Activated naive CD4-positive, alpha-beta T cell (primary cell): Measurements from ENCODE around the gene SMURF1.
"Not testable (repeated sequence)": the region's sequence is repeated elsewhere in the genome, so short reads cannot be mapped to it uniquely, and the experiment has no call there.

Experiments used
- DNase-seq, 4 experiments: peaks; one replicate each; lab custom pipeline; 2025; lab: John Stamatoyannopoulos, UW

SMURF1 gene

DNA sequence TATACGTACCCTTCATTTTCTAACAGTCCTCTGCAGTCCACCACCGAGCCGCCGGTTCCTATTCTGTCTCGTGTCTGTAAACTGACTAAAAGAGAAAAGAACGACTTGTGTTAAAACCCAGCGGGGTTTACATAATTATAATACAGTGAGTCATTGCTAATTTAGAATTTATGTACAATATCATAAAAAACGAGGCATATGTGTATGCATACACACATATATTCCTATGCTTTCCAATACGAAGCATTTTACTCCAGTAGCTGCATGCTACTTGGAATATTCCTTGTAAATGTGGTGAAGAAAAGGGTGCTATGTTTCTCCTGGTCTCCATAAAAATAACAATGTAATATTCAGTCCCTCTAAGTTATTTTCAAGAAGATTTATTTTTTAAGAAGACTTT is 89.1 kb downstream of the SMURF1 start:
- DNase-seq = no peak

DNA sequence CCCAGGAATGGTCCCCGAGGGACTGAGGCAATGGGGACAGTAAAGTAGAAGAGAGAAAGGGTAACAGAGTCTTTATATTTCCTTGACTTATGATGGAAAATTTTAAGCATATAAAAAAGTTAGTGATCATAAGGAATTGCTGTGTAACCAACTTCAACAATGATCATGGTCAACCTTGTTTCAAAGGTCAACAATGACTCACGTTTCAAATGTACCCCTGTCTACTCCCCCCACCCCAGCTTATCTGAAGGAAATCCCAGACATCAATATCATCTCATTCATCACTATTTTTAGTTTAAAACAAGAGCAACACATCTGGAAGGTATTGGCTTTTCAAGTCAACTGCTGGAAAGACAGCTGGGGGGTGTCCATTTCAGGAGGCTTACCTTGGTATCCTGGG is 92.9 kb downstream of the SMURF1 start:
- DNase-seq = no peak

DNA sequence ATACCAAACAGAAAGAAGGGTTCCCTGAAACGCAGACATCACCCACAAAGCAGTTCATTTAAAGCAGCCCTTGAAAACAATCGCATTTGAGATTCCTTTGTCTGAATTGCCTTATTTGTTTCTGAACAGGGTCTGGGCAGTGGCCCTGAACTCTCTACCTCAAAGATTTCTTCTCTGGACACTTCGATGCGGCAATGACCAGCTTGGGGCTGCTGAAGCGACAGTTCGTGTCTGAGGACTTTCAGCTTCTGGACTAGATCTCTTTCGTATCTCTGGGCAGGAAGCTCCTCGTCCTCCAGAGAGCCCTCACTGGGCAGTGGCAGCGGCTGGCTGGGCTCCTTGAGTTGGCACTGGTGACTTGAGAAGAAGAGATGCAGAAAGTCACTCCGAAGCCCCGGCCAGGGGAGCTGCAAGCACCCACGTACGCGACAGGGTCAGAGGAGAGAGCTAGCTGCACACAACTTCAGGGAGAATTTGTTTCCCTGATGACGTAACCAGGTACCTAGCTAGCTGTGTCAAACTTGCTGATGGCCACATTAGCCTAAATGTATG is 96.3 kb downstream of the SMURF1 start:
- no peak for DNase-seq

DNA sequence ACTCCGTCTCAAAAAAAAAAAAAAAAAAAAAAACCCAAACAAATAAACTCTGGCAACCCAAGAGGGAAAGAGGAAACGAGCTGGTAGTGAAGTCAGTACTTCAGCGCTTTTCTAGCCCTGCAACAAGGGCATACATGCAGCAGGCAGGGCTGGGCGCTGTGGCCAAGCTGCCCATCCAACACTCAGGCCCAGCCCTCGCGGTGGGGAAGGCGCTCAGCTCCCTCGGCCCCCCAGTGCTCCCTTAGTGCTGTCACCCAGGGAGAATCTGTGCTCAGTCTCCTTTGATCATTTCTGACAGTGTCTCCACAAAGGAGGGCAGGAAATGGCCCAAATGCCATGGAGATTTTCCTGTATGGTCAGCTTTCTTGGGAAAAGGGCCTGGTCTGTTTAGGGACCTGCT is 97.2 kb downstream of the SMURF1 start:
- DNase-seq = no peak

DNA sequence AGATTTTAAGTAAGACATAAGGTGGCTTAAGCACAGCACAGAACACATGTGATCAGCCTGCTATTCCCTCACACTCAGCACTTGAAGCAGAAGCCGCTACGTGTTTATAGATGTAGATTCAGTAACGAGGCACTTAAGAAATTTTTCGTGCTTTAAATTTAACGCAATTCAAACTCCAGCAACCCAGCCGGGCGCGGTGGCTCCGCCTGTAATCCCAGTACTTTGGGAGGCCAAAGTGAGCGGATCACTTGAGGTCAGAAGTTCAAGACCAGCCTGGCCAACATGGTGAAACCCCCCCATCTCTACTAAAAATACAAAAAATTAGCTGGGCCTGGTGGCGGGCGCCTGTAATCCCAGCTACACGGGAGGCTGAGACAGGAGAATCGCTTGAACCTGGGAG is 97.6 kb downstream of the SMURF1 start:
- DNase-seq = not testable (repeated sequence)

DNA sequence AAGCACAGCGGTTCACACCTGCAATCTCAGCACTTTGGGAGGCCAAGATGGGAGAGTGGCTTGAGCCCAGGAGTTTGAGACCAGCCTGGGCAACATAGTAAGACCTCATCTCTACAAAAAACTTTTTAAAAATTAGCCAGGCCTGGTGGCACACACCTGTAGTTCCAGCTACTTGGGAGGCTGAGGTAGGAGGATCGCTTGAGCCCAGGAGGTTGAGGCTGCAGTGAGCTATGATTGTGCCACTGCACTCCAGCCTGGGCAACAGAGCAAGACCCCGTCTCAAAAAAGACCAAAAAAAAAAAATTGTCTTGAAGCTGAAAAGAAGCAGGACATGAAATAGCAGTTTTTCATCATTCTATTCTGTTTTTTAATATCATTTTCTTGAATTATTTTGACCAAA is 99.0 kb downstream of the SMURF1 start:
- DNase-seq = not testable (repeated sequence)

DNA sequence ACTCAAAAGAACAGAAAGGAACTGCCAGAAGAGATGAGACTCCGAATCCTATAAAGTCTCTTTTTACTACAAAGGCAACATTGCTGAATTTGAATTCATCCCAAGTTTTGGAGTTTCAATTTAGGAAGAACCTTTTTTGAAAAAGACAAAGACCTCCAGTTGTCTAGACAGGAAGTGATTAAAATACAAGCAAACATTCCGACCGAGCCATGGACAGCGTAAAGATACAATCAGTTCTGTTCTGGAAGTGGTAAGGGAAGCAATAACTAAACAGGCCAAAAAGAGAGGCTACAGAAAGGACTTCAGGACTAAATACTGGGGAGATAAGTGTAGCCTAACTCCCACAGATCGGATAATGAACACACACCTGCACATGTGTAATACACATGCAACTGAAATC is 101.0 kb downstream of the SMURF1 start:
- DNase-seq = no peak

DNA sequence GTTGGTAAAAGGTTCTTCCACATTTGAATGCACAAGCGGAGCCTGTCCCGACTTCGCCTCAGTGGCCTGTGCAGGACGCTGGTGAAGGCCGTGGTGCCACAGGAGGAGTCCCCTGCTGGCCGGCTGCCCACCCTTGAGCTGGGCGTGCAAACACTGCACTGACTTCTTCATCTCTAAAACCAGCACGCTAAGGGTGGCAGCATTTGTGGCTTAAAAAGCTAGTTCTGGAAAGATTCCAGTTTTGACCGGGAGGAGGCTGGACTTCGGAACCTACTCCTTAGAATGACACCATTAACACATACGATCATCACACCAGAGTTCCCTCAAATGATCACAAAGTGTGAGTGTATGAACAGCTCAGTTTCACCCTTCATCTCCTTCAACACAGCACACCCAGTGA is 102.4 kb downstream of the SMURF1 start:
- DNase-seq = no peak

DNA sequence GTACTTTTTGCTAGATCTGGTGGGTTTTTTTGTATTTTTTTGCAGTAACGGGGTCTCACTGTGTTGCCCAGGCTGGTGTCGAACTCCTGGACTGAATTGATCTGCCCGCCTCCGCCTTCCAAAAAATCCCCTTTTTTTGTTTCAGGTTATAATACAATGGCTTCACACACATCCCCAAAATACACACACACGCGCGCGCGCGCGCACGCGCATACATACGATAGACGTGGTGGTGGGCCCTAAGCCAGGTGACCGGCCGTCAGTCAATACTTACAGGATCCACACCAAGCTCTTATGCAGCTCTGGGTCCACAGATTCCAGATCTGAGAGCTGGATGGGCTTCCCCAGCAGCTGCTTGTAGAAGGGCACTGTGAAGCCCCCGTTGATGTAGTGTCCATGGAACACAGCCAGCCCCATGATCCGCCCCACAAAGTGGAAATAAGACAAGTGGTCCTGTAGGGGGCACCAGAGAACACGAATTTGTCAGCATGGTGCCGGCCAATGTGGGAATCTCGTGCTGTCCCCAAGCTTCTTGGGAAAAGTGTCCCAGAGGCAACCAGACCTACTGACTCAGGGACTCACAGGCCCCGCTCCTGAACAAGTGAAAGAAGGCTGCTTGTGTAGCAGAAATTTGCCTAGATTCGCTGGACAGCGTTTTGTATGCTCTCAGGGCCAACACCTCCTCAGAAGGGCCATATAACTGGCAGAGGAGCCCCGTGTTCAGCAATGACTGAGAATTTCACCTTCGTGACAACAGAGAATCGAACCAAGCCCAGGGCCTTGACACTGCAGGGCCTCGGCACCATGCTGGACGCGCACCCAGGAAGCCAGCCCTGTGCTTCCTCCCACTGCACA is 103.6 kb downstream of the SMURF1 start:
- DNase-seq = peak in 3 of 4 experiments; percentile 17 to 25 (median 21)

DNA sequence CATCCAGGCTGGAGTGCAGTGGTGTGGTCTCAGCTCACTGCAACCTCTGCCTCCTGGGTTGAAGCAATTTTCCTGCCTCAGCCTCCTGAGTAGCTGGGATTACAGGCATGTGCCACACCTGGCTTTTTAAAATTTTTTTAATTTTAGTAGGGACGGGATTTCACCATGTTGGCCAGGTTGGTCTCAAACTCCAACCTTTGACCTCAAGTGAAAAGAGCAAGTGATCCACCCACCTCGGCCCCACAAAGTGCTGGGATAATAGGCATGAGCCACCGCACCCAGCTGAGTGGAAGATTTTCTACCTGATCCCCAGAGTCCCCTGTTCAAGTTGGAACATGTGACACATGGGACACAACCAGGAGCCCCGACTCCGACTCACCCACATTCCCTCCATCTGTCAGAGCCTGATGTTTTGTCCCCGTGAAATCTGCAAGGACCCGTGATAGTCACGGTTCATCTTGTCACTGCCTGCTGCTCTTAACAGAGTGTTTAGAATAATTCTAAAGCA is 104.5 kb downstream of the SMURF1 start:
- DNase-seq = no peak

DNA sequence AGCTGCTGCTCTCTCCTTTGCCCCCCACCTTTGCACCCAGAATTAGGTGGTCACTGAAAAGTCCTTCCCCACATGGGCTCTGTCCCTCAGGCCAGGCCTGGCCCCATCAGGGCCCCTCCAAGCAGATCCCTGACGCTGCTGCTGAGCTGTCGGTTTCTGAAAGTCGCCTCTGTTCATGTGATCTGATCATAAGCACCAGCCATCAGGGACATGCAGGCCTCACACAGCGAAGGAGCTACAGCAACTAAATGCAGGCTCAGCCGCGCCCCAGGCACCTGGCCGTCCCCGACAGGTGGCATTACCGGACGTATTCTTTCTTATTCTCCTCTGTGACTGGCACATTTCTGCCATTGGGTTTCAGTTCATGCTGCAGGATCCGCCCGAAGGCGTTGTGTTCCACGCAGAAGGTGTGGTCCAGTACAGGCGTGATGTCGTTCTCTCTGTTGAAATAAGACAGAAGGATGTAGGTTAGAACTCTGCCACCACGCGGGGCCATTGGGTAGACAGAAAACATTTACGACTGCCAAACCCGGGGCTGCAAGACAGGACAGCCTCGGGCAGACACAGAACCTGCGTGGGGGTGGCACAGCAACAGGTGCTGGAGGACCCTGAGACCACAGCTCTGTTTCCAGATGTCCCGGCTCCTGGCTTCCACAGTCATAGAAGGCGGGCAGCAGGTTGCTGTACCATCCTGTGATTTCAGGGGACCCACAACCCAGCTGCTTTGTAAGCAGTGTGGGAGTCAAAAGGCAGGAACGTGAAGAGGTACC is 105.6 kb downstream of the SMURF1 start:
- DNase-seq = no peak

DNA sequence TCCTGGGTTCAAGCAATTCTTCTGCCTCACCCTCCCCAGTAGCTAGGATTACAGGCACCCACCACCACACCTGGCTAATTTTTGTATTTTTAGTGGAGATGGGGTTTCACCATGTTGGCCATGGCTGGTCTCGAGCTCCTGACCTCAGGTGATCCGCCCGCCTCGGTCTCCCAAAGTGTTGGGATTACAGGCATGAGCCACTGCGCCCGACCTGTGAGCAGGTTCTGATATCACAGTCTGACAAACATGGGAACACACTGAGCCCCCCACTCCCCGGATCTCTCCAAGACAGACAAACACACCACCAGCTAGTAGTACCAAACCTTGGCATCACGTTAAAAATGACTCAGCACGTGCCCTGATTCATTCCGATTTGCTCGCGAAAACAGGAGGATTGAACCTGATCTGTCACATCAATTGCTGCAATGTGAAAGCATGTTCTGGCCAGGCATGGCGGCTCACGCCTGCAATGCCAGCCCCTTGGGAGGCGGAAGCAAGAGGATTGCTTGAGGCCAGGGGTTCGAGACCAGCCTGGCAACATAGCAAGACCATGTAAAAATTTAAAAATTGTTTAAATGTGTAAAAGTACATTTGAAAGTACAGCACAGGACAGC is 106.5 kb downstream of the SMURF1 start:
- DNase-seq = no peak

DNA sequence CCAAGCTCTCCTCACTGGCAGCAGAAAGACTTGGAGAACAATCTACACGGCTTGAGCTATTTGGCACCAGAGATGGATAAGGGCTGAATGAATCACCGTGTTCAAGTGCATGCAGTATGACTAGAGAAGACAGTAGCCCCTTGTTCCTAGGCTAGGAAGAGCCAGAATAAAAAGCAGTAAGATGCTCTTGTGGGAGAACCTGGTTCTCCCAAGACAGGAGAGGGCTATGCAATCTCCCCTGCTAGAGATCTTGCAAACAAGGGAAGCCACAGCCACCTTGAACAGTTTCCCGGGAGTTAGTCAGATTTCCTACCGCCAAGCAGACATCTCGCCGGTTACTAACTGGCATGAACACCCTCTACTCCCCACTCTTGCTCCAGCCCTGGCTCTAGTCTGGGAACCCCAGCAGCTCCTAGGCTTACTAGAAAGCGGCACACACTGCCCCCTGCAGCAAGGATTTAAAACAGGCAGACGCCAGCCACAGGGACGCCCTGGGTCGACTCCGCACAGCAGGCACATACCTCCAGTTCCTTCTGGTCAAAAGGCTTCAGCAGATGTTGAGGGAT is 107.3 kb downstream of the SMURF1 start:
- no peak for DNase-seq

DNA sequence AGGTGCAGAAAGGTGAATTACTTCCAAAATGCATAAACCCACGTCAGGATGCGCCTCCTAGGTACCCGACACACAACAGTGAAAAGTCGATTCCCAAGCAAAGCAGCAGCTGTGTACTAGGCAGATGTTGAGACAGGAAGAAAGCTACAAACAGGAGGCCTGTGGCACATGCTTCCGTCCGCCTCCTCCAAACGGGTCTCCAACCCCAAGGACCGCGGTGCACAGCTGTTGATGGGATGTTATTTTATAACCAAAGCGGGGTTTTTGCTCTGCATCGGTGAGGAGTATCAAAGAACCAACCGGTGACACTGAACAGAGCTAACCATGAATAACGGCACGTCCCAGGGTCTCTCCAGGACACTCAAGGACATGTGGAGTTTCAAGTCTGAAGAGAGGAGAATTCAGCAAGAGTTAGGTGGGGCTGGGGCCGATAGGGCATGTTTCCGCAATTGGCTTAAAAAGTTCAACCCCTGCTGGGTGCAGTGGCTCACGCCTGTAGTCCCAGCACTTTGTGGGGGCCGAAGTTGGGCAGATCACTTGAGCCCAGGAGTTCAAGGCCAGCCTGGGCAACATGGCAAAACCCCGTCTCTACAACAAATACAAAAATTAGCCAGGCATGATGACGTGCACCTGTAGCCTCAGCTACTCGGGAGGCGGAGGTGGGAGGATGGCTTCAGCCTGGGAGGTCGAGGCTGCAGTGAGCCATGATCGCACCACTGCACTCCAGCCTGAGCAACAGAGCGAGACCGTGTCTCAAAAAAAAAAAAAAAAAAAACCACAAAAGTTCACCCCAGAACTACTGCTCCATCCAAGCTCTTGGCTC is 108.0 kb downstream of the SMURF1 start:
- DNase-seq = no peak

DNA sequence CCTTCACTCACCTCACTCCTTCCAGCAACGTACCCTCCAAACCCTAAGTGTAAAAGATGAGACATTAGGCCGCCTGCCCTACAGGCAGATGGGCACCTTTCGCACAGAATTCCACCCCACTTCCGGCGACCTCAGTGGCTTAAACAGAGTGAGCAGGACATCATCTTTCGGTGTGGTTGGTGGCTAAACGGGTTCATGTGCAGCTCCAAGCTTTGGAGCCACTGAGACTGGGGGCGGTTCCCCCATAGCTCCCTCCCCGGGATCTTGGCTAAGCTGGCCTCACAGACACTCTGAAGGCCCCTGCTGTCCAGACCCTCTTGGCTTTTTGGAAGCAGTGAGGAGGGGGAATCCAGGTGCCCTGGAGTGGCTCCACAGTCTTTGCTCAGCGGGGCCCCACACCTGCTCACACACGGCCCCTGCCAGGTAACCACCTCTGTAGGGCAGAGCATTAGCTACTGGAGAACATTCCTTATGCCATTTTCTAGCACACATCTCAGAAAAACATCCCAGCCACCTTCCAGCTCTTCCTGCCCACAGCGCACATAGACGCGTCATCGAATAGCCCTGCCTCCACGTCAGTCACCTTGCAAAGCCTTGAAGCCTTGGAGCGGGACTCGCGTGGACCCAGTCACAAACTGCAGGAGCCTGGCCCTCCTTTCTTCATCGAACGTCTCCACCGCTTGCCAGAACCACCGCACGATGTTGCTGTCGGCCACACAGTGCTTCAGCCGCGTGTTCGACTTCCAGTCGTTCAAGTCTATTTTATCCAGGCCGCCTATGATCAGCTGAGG is 108.8 kb downstream of the SMURF1 start:
- DNase-seq = no peak

DNA sequence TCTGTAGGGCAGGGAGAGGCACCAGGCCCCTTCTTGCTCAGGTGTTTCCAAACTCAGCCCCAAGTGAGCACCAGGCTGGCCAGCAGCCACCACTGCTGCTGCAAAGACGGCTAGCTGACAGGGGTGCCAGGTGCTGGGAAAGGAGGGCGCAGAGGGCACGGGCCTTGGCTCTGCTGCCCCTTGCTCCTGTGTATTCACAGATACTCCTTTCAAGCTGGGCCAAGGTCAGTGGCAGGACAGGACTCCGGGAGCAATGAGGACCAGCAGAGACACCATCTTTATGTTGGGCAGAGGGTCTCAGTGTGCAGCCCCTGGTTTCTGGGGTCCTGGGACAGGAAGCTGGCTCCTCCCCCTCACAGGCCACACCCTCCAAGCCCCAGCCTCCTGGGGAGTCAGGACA is 110.1 kb downstream of the SMURF1 start:
- no peak for DNase-seq

DNA sequence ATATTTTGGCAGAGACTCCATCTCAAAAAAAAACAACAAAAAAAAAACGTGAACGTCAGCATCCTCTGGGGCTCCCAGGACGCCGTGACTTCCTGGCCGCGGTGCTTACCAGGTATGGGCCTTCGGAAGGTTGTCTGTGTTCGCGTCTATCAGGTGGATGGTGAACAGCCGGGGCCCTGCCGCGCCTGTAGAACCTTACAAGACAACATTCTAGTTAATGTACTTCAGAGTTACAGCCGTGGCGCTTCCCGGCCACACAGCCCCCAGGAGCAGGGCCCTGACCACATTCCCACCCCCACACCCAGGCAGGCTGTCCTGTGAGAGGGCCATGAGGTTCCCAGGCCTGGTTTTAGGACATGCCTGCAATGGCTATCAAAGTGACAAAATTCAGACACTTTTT is 111.0 kb downstream of the SMURF1 start:
- no peak for DNase-seq

DNA sequence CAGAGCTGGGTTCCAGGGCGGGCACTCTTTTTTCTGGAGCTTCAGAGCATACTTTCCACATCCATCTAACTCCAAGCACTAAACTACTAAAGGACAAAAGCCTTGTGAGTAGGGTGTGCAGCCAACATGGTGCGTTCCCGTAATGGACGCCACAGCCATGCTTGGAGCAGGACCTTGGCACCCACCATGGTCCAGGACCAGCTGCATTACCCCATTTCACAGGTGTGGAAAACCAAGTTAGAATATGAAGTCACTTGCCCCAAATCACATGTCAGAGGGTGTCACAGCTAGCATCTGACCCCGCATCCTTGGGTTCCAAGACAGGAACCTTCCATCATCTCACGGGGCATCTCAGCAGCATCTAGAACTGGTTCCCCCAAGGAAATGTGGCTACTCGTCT is 112.4 kb downstream of the SMURF1 start:
- no peak for DNase-seq

DNA sequence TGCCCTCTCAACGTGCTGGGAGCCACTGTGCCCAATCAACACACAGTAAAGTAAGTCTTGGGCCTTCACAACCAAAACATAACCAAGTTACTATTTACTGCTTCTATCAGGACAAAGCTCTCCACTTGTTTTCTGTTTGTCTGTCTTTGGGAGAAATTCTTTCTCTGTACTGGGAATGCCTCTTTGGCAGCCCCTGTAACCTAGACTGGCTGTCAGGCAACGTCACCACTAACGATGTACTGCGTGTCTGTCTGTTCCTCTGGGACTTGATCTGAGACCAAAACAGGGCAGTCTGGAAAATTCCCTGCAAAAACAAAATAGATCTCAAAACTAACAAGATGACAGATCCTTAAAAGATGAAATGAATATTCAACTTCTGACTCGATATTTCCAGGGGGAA is 113.0 kb downstream of the SMURF1 start:
- DNase-seq = no peak

DNA sequence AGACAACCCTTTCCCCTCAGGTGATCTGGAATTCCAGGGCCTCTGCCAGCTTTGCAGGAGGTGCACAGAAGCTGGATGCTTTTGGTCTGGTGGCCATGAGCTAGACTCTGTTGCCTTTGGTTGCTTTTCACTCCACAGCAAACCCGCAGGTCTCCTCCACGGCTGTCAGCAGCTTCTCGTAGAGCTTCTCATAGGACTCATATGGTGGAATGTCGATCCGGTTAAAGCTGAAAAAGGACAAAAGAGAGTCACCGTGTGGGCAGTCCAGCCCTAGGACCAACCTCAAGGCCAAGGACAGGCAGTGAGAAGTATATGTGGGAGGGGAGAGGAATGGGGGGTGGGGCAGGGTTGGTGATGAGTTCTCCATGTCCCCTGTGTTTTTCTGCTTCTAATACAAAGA is 113.5 kb downstream of the SMURF1 start:
- no peak for DNase-seq
